Measurements from ENCODE around the gene ANKS1A. TPM values are rescaled to one million over a fixed set of nuclear protein-coding genes. Genes with fewer than 3 reads are reported as not detected.

ANKS1A gene
- total and polyA plus RNA-seq, 2 of the 4 experiments (the other 2 are of a cell fraction), result 7.2 to 7.5 TPM

DNA sequence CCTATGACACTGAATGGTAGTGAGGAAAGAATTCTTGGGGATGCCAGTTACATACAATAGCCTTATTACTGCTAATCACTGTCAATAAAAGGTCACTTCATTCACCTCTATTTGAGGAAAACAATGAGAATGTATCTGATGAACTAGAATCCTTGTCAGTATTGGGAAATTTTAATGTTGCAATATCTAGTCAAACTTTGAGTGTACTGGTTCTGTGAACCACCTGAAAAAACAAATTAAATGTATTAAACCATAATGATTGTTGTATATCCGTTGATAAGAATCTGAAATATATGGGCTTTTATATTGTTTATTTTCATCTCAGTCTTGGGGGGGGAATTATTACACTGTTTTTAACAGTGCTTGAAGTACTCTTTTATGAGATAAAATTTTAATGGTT, 11.8 kb upstream of the ANKS1A start:
- no TSS peak for BruUV-seq (replicated peaks)
- H3K9me1 ChIP-seq (ENCODE audit: insufficient read depth, low read length), result no peaks in the 10 kb centered on the region; the same call in 1 of the 2 replicates
- H3K18ac ChIP-seq (ENCODE audit: low read depth, low read length), result no peak overlapping the region
- H3K4me3 ChIP-seq (ENCODE audit: insufficient read depth, low read depth, low read length), result no peak overlapping the region
- H2BK15ac ChIP-seq (ENCODE audit: low read depth, low read length), result no peak overlapping the region
- ATAC-seq (ENCODE audit: low read depth) (no peak), DNase-seq (no peak)
- WGBS, 2 experiments (ENCODE audit: extremely low coverage in 2 of 2, insufficient read length in 1 of 2), result no CpG with 5 or more reads among the region's 1 CpG
- H2BK20ac ChIP-seq (ENCODE audit: low read depth, low read length), result no peak overlapping the region
- no peak overlapping the region for H2AK5ac ChIP-seq (ENCODE audit: low read depth, low read length)
- no peak overlapping the region for H2BK5ac ChIP-seq (ENCODE audit: low read depth, low read length, poor library complexity, severe bottlenecking)
- H4K91ac ChIP-seq (ENCODE audit: insufficient read depth, low read depth, low read length), result no peak overlapping the region
- H4K20me1 ChIP-seq (ENCODE audit: insufficient read depth, low read length), result no peaks in the 10 kb centered on the region; the same call in 1 of the 2 replicates
- H3K4ac ChIP-seq (ENCODE audit: low read depth, low read length), result no peak overlapping the region
- H3K23ac ChIP-seq (ENCODE audit: low read depth, low read length), result no peak overlapping the region
- CTCF ChIA-PET, result no interaction called here
- peaks cover 5 to 6% of the 10 kb centered on the region in 2 experiments; a peak in 1 of 4 replicates for H3K79me1 ChIP-seq (ENCODE audit: low read depth in 1 of 2, low read length in 2 of 2)
- no peak overlapping the region for H3K9ac ChIP-seq (ENCODE audit: low read depth, low read length)
- TF ChIP-seq CHD1 (IDR thresholded peaks at IDR 0.05; ENCODE audit: low read depth, low read length), result no peak
- TF ChIP-seq MXI1 (IDR thresholded peaks at IDR 0.05; ENCODE audit: borderline replicate concordance, low read depth, low read length), result no peak
- no peak for TF ChIP-seq NFE2L2 (IDR thresholded peaks at IDR 0.05; ENCODE audit: low read depth, low read length)
- no peak for TF ChIP-seq RFX5 (IDR thresholded peaks at IDR 0.05; ENCODE audit: low read depth, low read length)
- no peak for TF ChIP-seq POLR2A (IDR thresholded peaks at IDR 0.05; ENCODE audit: low read depth, low read length)
- TF ChIP-seq, protein P1, sequence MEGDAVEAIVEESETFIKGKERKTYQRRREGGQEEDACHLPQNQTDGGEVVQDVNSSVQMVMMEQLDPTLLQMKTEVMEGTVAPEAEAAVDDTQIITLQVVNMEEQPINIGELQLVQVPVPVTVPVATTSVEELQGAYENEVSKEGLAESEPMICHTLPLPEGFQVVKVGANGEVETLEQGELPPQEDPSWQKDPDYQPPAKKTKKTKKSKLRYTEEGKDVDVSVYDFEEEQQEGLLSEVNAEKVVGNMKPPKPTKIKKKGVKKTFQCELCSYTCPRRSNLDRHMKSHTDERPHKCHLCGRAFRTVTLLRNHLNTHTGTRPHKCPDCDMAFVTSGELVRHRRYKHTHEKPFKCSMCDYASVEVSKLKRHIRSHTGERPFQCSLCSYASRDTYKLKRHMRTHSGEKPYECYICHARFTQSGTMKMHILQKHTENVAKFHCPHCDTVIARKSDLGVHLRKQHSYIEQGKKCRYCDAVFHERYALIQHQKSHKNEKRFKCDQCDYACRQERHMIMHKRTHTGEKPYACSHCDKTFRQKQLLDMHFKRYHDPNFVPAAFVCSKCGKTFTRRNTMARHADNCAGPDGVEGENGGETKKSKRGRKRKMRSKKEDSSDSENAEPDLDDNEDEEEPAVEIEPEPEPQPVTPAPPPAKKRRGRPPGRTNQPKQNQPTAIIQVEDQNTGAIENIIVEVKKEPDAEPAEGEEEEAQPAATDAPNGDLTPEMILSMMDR (conservative IDR thresholded peaks at IDR 0.05; ENCODE audit: low read depth, low read length), result no peak
- no peak for TF ChIP-seq SMC3 (IDR thresholded peaks at IDR 0.05; ENCODE audit: low read depth, low read length)
- no peak for TF ChIP-seq RCOR1 (IDR thresholded peaks at IDR 0.05; ENCODE audit: insufficient replicate concordance, low read length)
- no peak for TF ChIP-seq MAZ (IDR thresholded peaks at IDR 0.05; ENCODE audit: borderline replicate concordance, low read depth, low read length)
- TF ChIP-seq, protein P2, sequence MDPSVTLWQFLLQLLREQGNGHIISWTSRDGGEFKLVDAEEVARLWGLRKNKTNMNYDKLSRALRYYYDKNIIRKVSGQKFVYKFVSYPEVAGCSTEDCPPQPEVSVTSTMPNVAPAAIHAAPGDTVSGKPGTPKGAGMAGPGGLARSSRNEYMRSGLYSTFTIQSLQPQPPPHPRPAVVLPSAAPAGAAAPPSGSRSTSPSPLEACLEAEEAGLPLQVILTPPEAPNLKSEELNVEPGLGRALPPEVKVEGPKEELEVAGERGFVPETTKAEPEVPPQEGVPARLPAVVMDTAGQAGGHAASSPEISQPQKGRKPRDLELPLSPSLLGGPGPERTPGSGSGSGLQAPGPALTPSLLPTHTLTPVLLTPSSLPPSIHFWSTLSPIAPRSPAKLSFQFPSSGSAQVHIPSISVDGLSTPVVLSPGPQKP (IDR thresholded peaks at IDR 0.05; ENCODE audit: borderline replicate concordance, low read depth, low read length), result no peak
- TF ChIP-seq RAD21 (IDR thresholded peaks at IDR 0.05; ENCODE audit: low read length), result no peak
- TF ChIP-seq CEBPB (IDR thresholded peaks at IDR 0.05; ENCODE audit: low read depth, low read length), result no peak
- TF ChIP-seq FOS (IDR thresholded peaks at IDR 0.05; ENCODE audit: low read depth, low read length), result no peak
- TF ChIP-seq, protein P3, sequence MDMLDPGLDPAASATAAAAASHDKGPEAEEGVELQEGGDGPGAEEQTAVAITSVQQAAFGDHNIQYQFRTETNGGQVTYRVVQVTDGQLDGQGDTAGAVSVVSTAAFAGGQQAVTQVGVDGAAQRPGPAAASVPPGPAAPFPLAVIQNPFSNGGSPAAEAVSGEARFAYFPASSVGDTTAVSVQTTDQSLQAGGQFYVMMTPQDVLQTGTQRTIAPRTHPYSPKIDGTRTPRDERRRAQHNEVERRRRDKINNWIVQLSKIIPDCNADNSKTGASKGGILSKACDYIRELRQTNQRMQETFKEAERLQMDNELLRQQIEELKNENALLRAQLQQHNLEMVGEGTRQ (IDR thresholded peaks at IDR 0.05; ENCODE audit: low read depth, low read length), result no peak
- TF ChIP-seq MAFK (IDR thresholded peaks at IDR 0.05; ENCODE audit: low read depth, low read length), result no peak
- TF ChIP-seq BHLHE40 (IDR thresholded peaks at IDR 0.05; ENCODE audit: low read depth, low read length), result no peak
- H2BK120ac ChIP-seq (ENCODE audit: low read depth, low read length), result no peak overlapping the region
- no peak overlapping the region for H3K14ac ChIP-seq (replicated peaks; ENCODE audit: low read depth, low read length)
- H2AK9ac ChIP-seq (replicated peaks; ENCODE audit: low read depth, low read length, poor library complexity), result no peak overlapping the region
- no peaks in the 10 kb centered on the region for H3K4me1 ChIP-seq (ENCODE audit: control insufficient read depth, insufficient read depth, low read length)
- H2AFZ ChIP-seq (replicated peaks; ENCODE audit: low read length, poor library complexity), result no peak overlapping the region
- H3K27ac ChIP-seq (ENCODE audit: insufficient read depth, low read length), result no peak overlapping the region
- dilution Hi-C loops (cut with HindIII; ENCODE audit: low sequenced_read_pairs, unreplicated experiment), result no loop called here
- POLR2A ChIA-PET (ENCODE audit: unreplicated experiment), result no interaction called here
- no peak overlapping the region for H3K4me2 ChIP-seq (ENCODE audit: low read depth, low read length)
- intact Hi-C loops (cut with micrococcal nuclease), result no loop called here
- H4K5ac ChIP-seq (ENCODE audit: low read depth, low read length), result no peak overlapping the region
- no peak overlapping the region for H4K8ac ChIP-seq (ENCODE audit: low read depth in 2 of 2, low read length in 2 of 2)
- peaks cover 27% of the 10 kb centered on the region for H3K36me3 ChIP-seq (ENCODE audit: control insufficient read depth, insufficient read depth, low read length)
- in situ Hi-C loops (cut with MboI; ENCODE audit: low sequenced_read_pairs), result no loop called here
- no peaks in the 10 kb centered on the region for H3K27me3 ChIP-seq (ENCODE audit: control insufficient read depth, insufficient read depth, low read length)
- H3K56ac ChIP-seq (ENCODE audit: extremely low read depth, insufficient read depth, low read length), result no peak overlapping the region
- H3K9me3 ChIP-seq (ENCODE audit: control insufficient read depth, insufficient read depth, low read length), result no peaks in the 10 kb centered on the region

Measured in IMR-90 (cell line).